Measurements from ENCODE around the gene COPB1.

COPB1 gene

GRCh38 chr11:14518820-14519219, 19.2 kb upstream of the COPB1 start:
- peak overlapping the region; percentile 97 for H3K4me3 ChIP-seq (ENCODE audit: low read depth, low read length)
- no peak for DNase-seq (ENCODE audit: low read depth)
- no peak for TF ChIP-seq CTCF (IDR thresholded peaks at IDR 0.05; ENCODE audit: low read depth, low read length, missing control alignments)
- in situ Hi-C loops (cut with HindIII; ENCODE audit: low sequenced_read_pairs) = no loop called here

- no peak for DNase-seq (ENCODE audit: low read depth)
- no peak overlapping the region for H3K4me3 ChIP-seq (ENCODE audit: low read depth, low read length)
- no peak for TF ChIP-seq CTCF (IDR thresholded peaks at IDR 0.05; ENCODE audit: low read depth, low read length, missing control alignments)
- in situ Hi-C loops (cut with HindIII; ENCODE audit: low sequenced_read_pairs) = no loop called here
Observed at GRCh38 chr11:14513800-14514199, 14.2 kb upstream of the COPB1 start.

DNA sequence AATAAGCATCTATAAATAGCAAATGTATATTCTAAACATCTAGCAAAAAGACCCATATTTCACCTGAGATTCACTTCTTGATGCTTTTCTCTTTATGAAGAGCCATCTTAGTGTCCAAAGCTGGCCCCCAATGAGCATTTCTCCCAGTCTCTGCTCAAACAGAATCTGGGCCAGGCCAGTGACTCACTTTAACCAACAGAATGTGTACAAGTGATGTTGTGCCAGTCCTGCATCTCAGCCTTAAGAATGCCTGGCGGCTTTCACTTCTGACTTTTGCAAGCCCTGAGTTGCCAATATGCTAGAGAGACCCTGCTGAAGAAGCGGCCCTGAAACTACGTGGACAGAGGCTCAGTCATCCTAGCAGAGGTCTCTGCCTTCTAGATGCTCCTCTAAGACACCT, 6.9 kb upstream of the COPB1 start:
- no peak overlapping the region for H3K4me3 ChIP-seq (ENCODE audit: low read depth, low read length)
- in situ Hi-C loops (cut with HindIII; ENCODE audit: low sequenced_read_pairs) = no loop called here
- no peak for DNase-seq (ENCODE audit: low read depth)
- no peak for TF ChIP-seq CTCF (IDR thresholded peaks at IDR 0.05; ENCODE audit: low read depth, low read length, missing control alignments)

DNA sequence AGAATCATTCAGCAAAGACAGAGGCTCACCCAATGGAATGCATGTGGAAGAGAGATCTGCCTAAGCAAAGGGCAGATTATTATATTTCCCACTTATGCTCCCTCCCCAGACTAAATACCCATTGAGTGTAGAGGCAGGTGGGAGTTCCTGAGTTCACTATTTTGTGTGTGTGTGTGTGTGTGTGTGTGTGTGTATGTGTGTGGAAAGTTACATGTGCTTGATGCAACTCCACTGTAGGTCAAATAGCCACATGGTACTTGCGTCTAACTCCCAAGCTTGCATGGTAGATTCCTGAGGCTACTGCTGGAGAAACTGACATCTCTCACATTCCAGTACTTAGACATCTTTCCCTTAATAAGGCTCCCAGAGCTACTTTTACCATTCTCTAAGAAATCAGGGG, 3.4 kb upstream of the COPB1 start:
- TF ChIP-seq CTCF (IDR thresholded peaks at IDR 0.05; ENCODE audit: low read depth, low read length, missing control alignments) = no peak
- no peak overlapping the region for H3K4me3 ChIP-seq (ENCODE audit: low read depth, low read length)
- in situ Hi-C loops (cut with HindIII; ENCODE audit: low sequenced_read_pairs) = no loop called here
- no peak for DNase-seq (ENCODE audit: low read depth)

DNA sequence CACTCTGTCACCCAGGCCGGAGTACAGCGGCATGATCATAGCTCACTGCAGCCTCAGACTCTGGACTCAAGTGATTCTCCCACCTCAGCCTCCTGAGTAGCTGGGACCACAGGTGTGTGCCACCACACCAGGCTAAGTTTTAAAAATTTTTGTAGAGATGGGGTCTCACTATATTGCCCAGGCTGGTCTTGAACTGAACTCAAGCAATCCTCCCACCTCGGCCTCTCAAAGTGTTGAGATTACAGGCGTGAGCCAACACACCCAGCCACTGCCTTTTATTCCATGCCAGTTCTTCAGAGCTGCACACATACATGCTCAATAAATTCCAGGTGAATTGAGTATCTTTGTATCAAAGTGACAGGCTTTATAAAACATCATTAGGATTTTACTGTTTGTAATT, 2.4 kb upstream of the COPB1 start:
- in situ Hi-C loops (cut with HindIII; ENCODE audit: low sequenced_read_pairs) = no loop called here
- no peak for TF ChIP-seq CTCF (IDR thresholded peaks at IDR 0.05; ENCODE audit: low read depth, low read length, missing control alignments)
- no peak overlapping the region for H3K4me3 ChIP-seq (ENCODE audit: low read depth, low read length)
- no peak for DNase-seq (ENCODE audit: low read depth)

GRCh38 chr11:14500181-14500651, 605 bp upstream of the COPB1 start:
- in situ Hi-C loops (cut with HindIII; ENCODE audit: low sequenced_read_pairs) = no loop called here
- TF ChIP-seq CTCF (IDR thresholded peaks at IDR 0.05; ENCODE audit: low read depth, low read length, missing control alignments) = no peak
- DNase-seq (ENCODE audit: low read depth) = no peak
- peak overlapping the region; percentile 57 for H3K4me3 ChIP-seq (ENCODE audit: low read depth, low read length)

GRCh38 chr11:14499178-14499559, 442 bp downstream of the COPB1 start:
- in situ Hi-C loops (cut with HindIII; ENCODE audit: low sequenced_read_pairs) = no loop called here
- H3K4me3 ChIP-seq (ENCODE audit: low read depth, low read length) = peak overlapping the region; percentile 57
- TF ChIP-seq CTCF (IDR thresholded peaks at IDR 0.05; ENCODE audit: low read depth, low read length, missing control alignments) = no peak
- DNase-seq (ENCODE audit: low read depth) = no peak

Measured in astrocyte of the cerebellum (primary cell).